IMR-90 (cell line): ENCODE results near the gene BGLAP. TPM values are rescaled to one million over a fixed set of nuclear protein-coding genes. Genes with fewer than 3 reads are reported as not detected.

Source experiments
- ATAC-seq: fragments of 200-7000 bp; cut with Tn5 transposase; 2 replicates; pipeline ENCODE4 v1.9.1; 2020; ENCODE audit warnings: low read depth, mild to moderate bottlenecking, moderate library complexity
- BruUV-seq: library from RNA; stranded (reverse); fragments of 400-500 nt; replicated peaks from 2 replicates; lab custom pipeline; 2021; lab: Mats Ljungman, UMichigan
- CTCF ChIA-PET: fragments of 300-600 bp; formaldehyde crosslinking; extraction: SDS; loops from one replicate; lab custom pipeline; 2021; ENCODE audit warnings: antibody characterized with exemption; lab: Yijun Ruan, JAX
- POLR2A ChIA-PET: fragments of 300-600 bp; sonication (Branson Sonifier 250); formaldehyde crosslinking; loops from one replicate; lab custom pipeline; 2022; ENCODE audit warnings: antibody characterized with exemption; ENCODE audit not compliant: unreplicated experiment; lab: Charles Lee
- DNase-seq: peaks from one replicate; pipeline ENCODE4 v3.0.0; 2013
- H2AFZ ChIP-seq: replicated peaks from 2 replicates; pipeline ENCODE3; 2013; ENCODE audit warnings: low read length, mild to moderate bottlenecking; ENCODE audit not compliant: poor library complexity
- H2AK5ac ChIP-seq: 2 replicates; pipeline ENCODE4 v1.6.1; 2013; ENCODE audit warnings: low read depth, low read length, inconsistent platforms
- H2AK9ac ChIP-seq: replicated peaks from 2 replicates; pipeline ENCODE3; 2013; ENCODE audit warnings: mild to moderate bottlenecking, low read depth, low read length, moderate library complexity; ENCODE audit not compliant: poor library complexity
- H2BK120ac ChIP-seq: 2 replicates; pipeline ENCODE4 v1.6.1; 2013; ENCODE audit warnings: low read depth, low read length, inconsistent platforms
- H2BK15ac ChIP-seq: 3 replicates; pipeline ENCODE4 v1.6.1; 2013; ENCODE audit warnings: low read depth, low read length, inconsistent platforms
- H2BK20ac ChIP-seq: 2 replicates; pipeline ENCODE4 v1.6.1; 2013; ENCODE audit warnings: low read depth, mild to moderate bottlenecking, inconsistent platforms, low read length, moderate library complexity
- H2BK5ac ChIP-seq: 2 replicates; pipeline ENCODE4 v1.6.1; 2013; ENCODE audit warnings: mild to moderate bottlenecking, low read depth, low read length, inconsistent platforms; ENCODE audit not compliant: poor library complexity, severe bottlenecking
- H3K14ac ChIP-seq: replicated peaks from 2 replicates; pipeline ENCODE4 v1.6.1; 2013; ENCODE audit warnings: low read depth, low read length, inconsistent platforms
- H3K18ac ChIP-seq: 2 replicates; pipeline ENCODE4 v1.6.1; 2013; ENCODE audit warnings: low read depth, low read length, control low read depth
- H3K23ac ChIP-seq: 2 replicates; pipeline ENCODE4 v1.6.1; 2013; ENCODE audit warnings: low read depth, low read length, inconsistent platforms
- H3K27ac ChIP-seq: 2 replicates; pipeline ENCODE4 v1.5.1; 2013; ENCODE audit warnings: mild to moderate bottlenecking, control low read depth, low read length; ENCODE audit not compliant: insufficient read depth
- H3K27me3 ChIP-seq: 2 replicates; pipeline ENCODE4 v1.6.1; 2013; ENCODE audit warnings: low read length; ENCODE audit not compliant: control insufficient read depth, insufficient read depth
- H3K36me3 ChIP-seq: 2 replicates; pipeline ENCODE4 v1.6.1; 2013; ENCODE audit warnings: low read length, mixed read lengths; ENCODE audit not compliant: control insufficient read depth, insufficient read depth
- H3K4ac ChIP-seq: 2 replicates; pipeline ENCODE4 v1.6.1; 2013; ENCODE audit warnings: low read depth, low read length, inconsistent platforms
- H3K4me1 ChIP-seq: 2 replicates; pipeline ENCODE4 v1.6.1; 2013; ENCODE audit warnings: low read length, mixed read lengths; ENCODE audit not compliant: control insufficient read depth, insufficient read depth
- H3K4me2 ChIP-seq: 2 replicates; pipeline ENCODE4 v1.6.1; 2013; ENCODE audit warnings: low read depth, mild to moderate bottlenecking, control low read depth, low read length, moderate library complexity
- H3K4me3 ChIP-seq: 2 replicates; pipeline ENCODE4 v1.5.1; 2013; ENCODE audit warnings: low read depth, mild to moderate bottlenecking, control low read depth, low read length, moderate library complexity; ENCODE audit not compliant: insufficient read depth
- H3K56ac ChIP-seq: 2 replicates; pipeline ENCODE4 v1.6.1; 2013; ENCODE audit warnings: low read length, inconsistent platforms; ENCODE audit not compliant: insufficient read depth; ENCODE audit errors: extremely low read depth
- H3K79me1 ChIP-seq, 2 experiments: 2 replicates each; pipeline ENCODE4 v1.6.1; 2013; ENCODE audit warnings: low read length in 2 of 2, inconsistent platforms in 1 of 2, low read depth in 1 of 2
- H3K9ac ChIP-seq: 2 replicates; pipeline ENCODE4 v1.6.1; 2013; ENCODE audit warnings: low read depth, low read length, control low read depth
- H3K9me1 ChIP-seq: 2 replicates; pipeline ENCODE4 v1.6.1; 2013; ENCODE audit warnings: low read length, inconsistent platforms; ENCODE audit not compliant: insufficient read depth
- H3K9me3 ChIP-seq: 2 replicates; pipeline ENCODE4 v1.6.1; 2013; ENCODE audit warnings: low read length; ENCODE audit not compliant: control insufficient read depth, insufficient read depth
- H4K20me1 ChIP-seq: 2 replicates; pipeline ENCODE4 v1.6.1; 2013; ENCODE audit warnings: low read length, inconsistent platforms; ENCODE audit not compliant: insufficient read depth
- H4K5ac ChIP-seq: 2 replicates; pipeline ENCODE4 v1.6.1; 2013; ENCODE audit warnings: mild to moderate bottlenecking, low read depth, low read length, control low read depth
- H4K8ac ChIP-seq, 2 experiments: 2 replicates each; pipeline ENCODE4 v1.6.1; 2013; ENCODE audit warnings: low read depth in 2 of 2, low read length in 2 of 2, control low read depth in 1 of 2, inconsistent platforms in 1 of 2
- H4K91ac ChIP-seq: 2 replicates; pipeline ENCODE4 v1.6.1; 2013; ENCODE audit warnings: low read depth, low read length, inconsistent platforms; ENCODE audit not compliant: insufficient read depth
- BHLHE40 ChIP-seq: fragments of 150-350 bp; IDR thresholded peaks from 2 replicates; pipeline ENCODE4 v1.6.1; 2016; ENCODE audit warnings: mild to moderate bottlenecking, low read depth, low read length
- CEBPB ChIP-seq: IDR thresholded peaks from 2 replicates; pipeline ENCODE4 v1.6.1; 2012; ENCODE audit warnings: low read depth, low read length, improper control_type of control experiment
- CHD1 ChIP-seq: IDR thresholded peaks from 2 replicates; pipeline ENCODE4 v1.6.1; 2012; ENCODE audit warnings: low read depth, low read length, improper control_type of control experiment
- FOS ChIP-seq: fragments of 150-350 bp; IDR thresholded peaks from 2 replicates; pipeline ENCODE4 v1.6.1; 2016; ENCODE audit warnings: low read depth, low read length
- MAFK ChIP-seq: IDR thresholded peaks from 2 replicates; pipeline ENCODE4 v1.6.1; 2012; ENCODE audit warnings: low read depth, low read length, improper control_type of control experiment
- MAZ ChIP-seq: IDR thresholded peaks from 2 replicates; pipeline ENCODE4 v1.6.1; 2012; ENCODE audit warnings: low read depth, mild to moderate bottlenecking, low read length, improper control_type of control experiment, moderate library complexity, borderline replicate concordance
- MXI1 ChIP-seq: IDR thresholded peaks from 2 replicates; pipeline ENCODE4 v1.6.1; 2012; ENCODE audit warnings: low read depth, mild to moderate bottlenecking, low read length, moderate library complexity, borderline replicate concordance
- NFE2L2 ChIP-seq: fragments of 150-350 bp; IDR thresholded peaks from 2 replicates; pipeline ENCODE4 v1.6.1; 2016; ENCODE audit warnings: low read depth, mild to moderate bottlenecking, low read length
- POLR2A ChIP-seq: IDR thresholded peaks from 2 replicates; pipeline ENCODE4 v1.6.1; 2012; ENCODE audit warnings: mild to moderate bottlenecking, low read depth, low read length
- RAD21 ChIP-seq: IDR thresholded peaks from 2 replicates; pipeline ENCODE4 v1.6.1; 2012; ENCODE audit warnings: low read length, improper control_type of control experiment
- RCOR1 ChIP-seq: IDR thresholded peaks from 2 replicates; pipeline ENCODE4 v1.6.1; 2012; ENCODE audit warnings: mild to moderate bottlenecking, low read length, improper control_type of control experiment; ENCODE audit not compliant: insufficient replicate concordance
- RFX5 ChIP-seq: IDR thresholded peaks from 2 replicates; pipeline ENCODE4 v1.8.0; 2012; ENCODE audit warnings: low read depth, mild to moderate bottlenecking, low read length, moderate library complexity
- SMC3 ChIP-seq: fragments of 150-350 bp; IDR thresholded peaks from 2 replicates; pipeline ENCODE4 v1.6.1; 2016; ENCODE audit warnings: low read depth, mild to moderate bottlenecking, antibody characterized with exemption, low read length, moderate library complexity
- WGBS, 2 experiments: methylation state at CpG; one replicate each; pipeline versions ENCODE4 v1.1.5 to v1.1.7; 2013; ENCODE audit warnings: missing lambda C conversion rate in 2 of 2; ENCODE audit not compliant: insufficient read length in 1 of 2; ENCODE audit errors: extremely low coverage in 2 of 2; 5-methylcytosine and 5-hydroxymethylcytosine counted together
- dilution Hi-C: fragments of 300-500 bp; cut with HindIII; formaldehyde crosslinking; loops from one replicate; pipeline ENCODE4 v1.14.3; 2018; ENCODE audit warnings: low sequenced_read_pairs; ENCODE audit not compliant: unreplicated experiment
- in situ Hi-C: fragments of 300-500 bp; cut with MboI; formaldehyde crosslinking; loops from 3 replicates; pipeline ENCODE4 v1.14.3; 2019; ENCODE audit warnings: low sequenced_read_pairs, inconsistent platforms, mixed read lengths
- intact Hi-C: fragments of 100-400 bp; cut with micrococcal nuclease; formaldehyde crosslinking; loops from 2 replicates; pipeline ENCODE4 v1.10.0; 2022
- polyA plus RNA-seq, 3 experiments: library from polyadenylated mRNA; depleted of rRNA; stranded (reverse); fragments of >200 nt; gene quantifications; 2 replicates each; pipeline ENCODE4 v1.2.3, GENCODE V29; 2012; ENCODE audit warnings: low replicate concordance in 1 of 3
- total RNA-seq: library from RNA; depleted of rRNA; stranded (reverse); fragments of >200 nt; gene quantifications from 2 replicates; pipeline ENCODE4 v1.2.3, GENCODE V29; 2012
- TF ChIP-seq, protein P1 (sequence below): fragments of 150-350 bp; IDR thresholded peaks from 2 replicates; pipeline ENCODE4 v1.6.1; 2017; ENCODE audit warnings: mild to moderate bottlenecking, antibody characterized with exemption, low read length, low read depth
- TF ChIP-seq, protein P2 (sequence below): conservative IDR thresholded peaks from 2 replicates; pipeline ENCODE4 v1.5.1; 2012; ENCODE audit warnings: mild to moderate bottlenecking, low read depth, low read length, improper control_type of control experiment
- TF ChIP-seq, protein P3 (sequence below): fragments of 150-350 bp; IDR thresholded peaks from 2 replicates; pipeline ENCODE4 v1.6.1; 2016; ENCODE audit warnings: low read depth, mild to moderate bottlenecking, low read length, moderate library complexity, borderline replicate concordance

The BGLAP gene
- total and polyA plus RNA-seq, 2 of the 4 experiments (the other 2 are of a cell fraction): 0.67 TPM; not detected in 1

DNA sequence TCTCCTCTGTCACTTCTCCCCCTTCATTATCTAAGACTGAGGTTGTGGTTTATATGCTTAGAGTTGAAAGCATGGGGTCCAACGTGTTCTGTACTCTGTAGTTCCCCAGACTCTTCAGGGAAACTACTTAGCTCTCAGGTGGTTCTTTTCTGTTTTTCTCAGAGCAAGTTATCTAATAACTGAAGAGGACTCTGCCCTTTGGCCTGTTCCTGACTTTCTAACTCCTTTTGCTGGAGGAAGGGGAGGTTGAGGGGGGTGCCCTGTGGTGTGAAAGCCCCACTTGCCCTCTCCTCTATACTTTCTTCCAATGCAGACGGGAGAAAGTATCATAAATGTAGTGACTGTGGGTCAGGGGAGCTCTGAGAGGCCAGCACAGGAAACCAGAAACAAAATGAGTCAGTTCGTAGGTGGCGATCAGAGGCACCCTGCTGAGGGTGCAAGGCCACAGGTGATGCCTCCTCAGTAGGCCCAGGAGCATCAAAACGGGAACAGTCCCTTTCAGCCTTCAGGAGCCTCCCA is 43.1 kb upstream of the BGLAP start:
- no peak overlapping the region for H4K5ac ChIP-seq
- no peaks in the 10 kb centered on the region for H3K9me3 ChIP-seq
- H2AK5ac ChIP-seq: no peak overlapping the region
- BruUV-seq: no TSS peak
- DNase-seq: no peak
- H3K4me2 ChIP-seq: no peak overlapping the region
- no peak overlapping the region for H2BK15ac ChIP-seq
- ChIA-PET POLR2A (no interaction called here), CTCF (interaction anchor here (0.6 kb wide), 1 partner anchor 53 kb away, joined by 3 read pairs; no protein-coding TSS in a partner anchor)
- no peak overlapping the region for H3K56ac ChIP-seq
- H3K27me3 ChIP-seq: no peaks in the 10 kb centered on the region
- dilution Hi-C loops (no loop called here), in situ Hi-C loops (no loop called here), intact Hi-C loops (no loop called here)
- H3K9ac ChIP-seq: no peak overlapping the region
- TF ChIP-seq CHD1 (no peak), MXI1 (no peak), RAD21 (no peak), MAZ (no peak), RCOR1 (no peak), BHLHE40 (no peak), CEBPB (no peak), NFE2L2 (no peak), SMC3 (no peak), POLR2A (no peak), MAFK (no peak), RFX5 (no peak), FOS (no peak)
- TF ChIP-seq, protein P1, sequence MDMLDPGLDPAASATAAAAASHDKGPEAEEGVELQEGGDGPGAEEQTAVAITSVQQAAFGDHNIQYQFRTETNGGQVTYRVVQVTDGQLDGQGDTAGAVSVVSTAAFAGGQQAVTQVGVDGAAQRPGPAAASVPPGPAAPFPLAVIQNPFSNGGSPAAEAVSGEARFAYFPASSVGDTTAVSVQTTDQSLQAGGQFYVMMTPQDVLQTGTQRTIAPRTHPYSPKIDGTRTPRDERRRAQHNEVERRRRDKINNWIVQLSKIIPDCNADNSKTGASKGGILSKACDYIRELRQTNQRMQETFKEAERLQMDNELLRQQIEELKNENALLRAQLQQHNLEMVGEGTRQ: no peak
- TF ChIP-seq, protein P2, sequence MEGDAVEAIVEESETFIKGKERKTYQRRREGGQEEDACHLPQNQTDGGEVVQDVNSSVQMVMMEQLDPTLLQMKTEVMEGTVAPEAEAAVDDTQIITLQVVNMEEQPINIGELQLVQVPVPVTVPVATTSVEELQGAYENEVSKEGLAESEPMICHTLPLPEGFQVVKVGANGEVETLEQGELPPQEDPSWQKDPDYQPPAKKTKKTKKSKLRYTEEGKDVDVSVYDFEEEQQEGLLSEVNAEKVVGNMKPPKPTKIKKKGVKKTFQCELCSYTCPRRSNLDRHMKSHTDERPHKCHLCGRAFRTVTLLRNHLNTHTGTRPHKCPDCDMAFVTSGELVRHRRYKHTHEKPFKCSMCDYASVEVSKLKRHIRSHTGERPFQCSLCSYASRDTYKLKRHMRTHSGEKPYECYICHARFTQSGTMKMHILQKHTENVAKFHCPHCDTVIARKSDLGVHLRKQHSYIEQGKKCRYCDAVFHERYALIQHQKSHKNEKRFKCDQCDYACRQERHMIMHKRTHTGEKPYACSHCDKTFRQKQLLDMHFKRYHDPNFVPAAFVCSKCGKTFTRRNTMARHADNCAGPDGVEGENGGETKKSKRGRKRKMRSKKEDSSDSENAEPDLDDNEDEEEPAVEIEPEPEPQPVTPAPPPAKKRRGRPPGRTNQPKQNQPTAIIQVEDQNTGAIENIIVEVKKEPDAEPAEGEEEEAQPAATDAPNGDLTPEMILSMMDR: no peak
- TF ChIP-seq, protein P3, sequence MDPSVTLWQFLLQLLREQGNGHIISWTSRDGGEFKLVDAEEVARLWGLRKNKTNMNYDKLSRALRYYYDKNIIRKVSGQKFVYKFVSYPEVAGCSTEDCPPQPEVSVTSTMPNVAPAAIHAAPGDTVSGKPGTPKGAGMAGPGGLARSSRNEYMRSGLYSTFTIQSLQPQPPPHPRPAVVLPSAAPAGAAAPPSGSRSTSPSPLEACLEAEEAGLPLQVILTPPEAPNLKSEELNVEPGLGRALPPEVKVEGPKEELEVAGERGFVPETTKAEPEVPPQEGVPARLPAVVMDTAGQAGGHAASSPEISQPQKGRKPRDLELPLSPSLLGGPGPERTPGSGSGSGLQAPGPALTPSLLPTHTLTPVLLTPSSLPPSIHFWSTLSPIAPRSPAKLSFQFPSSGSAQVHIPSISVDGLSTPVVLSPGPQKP: no peak
- H3K23ac ChIP-seq: no peak overlapping the region
- H2BK120ac ChIP-seq: no peak overlapping the region
- H3K18ac ChIP-seq: no peak overlapping the region
- no peak overlapping the region for H2AFZ ChIP-seq
- no peak overlapping the region for H2BK20ac ChIP-seq
- no peak overlapping the region for H2BK5ac ChIP-seq
- H4K8ac ChIP-seq: no peak overlapping the region
- no peak for ATAC-seq
- peaks cover 3% of the 10 kb centered on the region for H3K4me1 ChIP-seq
- peaks cover 16% of the 10 kb centered on the region for H3K36me3 ChIP-seq
- no peak overlapping the region for H4K91ac ChIP-seq
- peaks cover 28 to 79% of the 10 kb centered on the region in 2 experiments for H3K79me1 ChIP-seq
- no peak overlapping the region for H2AK9ac ChIP-seq
- H3K27ac ChIP-seq: no peak overlapping the region
- 90% methylated on average over 2 of the region's 5 CpGs; no CpG with 5 or more reads in 1 of the 2 experiments for WGBS, 2 experiments
- no peak overlapping the region for H3K14ac ChIP-seq
- no peak overlapping the region for H3K4ac ChIP-seq
- peaks cover 26% of the 10 kb centered on the region for H4K20me1 ChIP-seq
- peaks cover 23% of the 10 kb centered on the region for H3K9me1 ChIP-seq
- no peak overlapping the region for H3K4me3 ChIP-seq
